Measurements from ENCODE around the gene BICD1. TPM values are rescaled to one million over a fixed set of nuclear protein-coding genes. Genes with fewer than 3 reads are reported as not detected.
"Not testable (repeated sequence)": the region's sequence is repeated elsewhere in the genome, so short reads cannot be mapped to it uniquely, and the experiment has no call there.

BICD1 gene
- total RNA-seq, 2 experiments from 2014 or later: 14.4 to 16.4 TPM

- H3K4me1 Mint-ChIP-seq (ENCODE audit: low read depth): peaks cover 2% of the 10 kb centered on the region
- CTCF ChIA-PET: no interaction called here
- H3K27ac Mint-ChIP-seq: no peak overlapping the region
- H3K36me3 Mint-ChIP-seq (ENCODE audit: low read depth): peaks cover 2% of the 10 kb centered on the region
- no peaks in the 10 kb centered on the region for H3K9me3 Mint-ChIP-seq
- H3K27me3 Mint-ChIP-seq (ENCODE audit: low read depth): no peaks in the 10 kb centered on the region
- H3K4me3 Mint-ChIP-seq: no peak overlapping the region
- intact Hi-C loops (cut with micrococcal nuclease): no loop called here
- DNase-seq: no peak
Measured at GRCh38 chr12:32208355-32208754, 101.7 kb downstream of the BICD1 start.

- Mint-ChIP-seq H3K27ac (no peak overlapping the region), H3K4me3 (no peak overlapping the region), H3K27me3 (ENCODE audit: low read depth) (no peaks in the 10 kb centered on the region), H3K9me3 (no peaks in the 10 kb centered on the region), H3K36me3 (ENCODE audit: low read depth) (peaks cover 5% of the 10 kb centered on the region), H3K4me1 (ENCODE audit: low read depth) (peaks cover 2% of the 10 kb centered on the region)
- intact Hi-C loops (cut with micrococcal nuclease): no loop called here
- CTCF ChIA-PET: interaction anchor here (0.6 to 1.3 kb wide), 2 partner anchors 23 to 151 kb away, joined by 4 to 5 read pairs; no protein-coding TSS in a partner anchor
- no peak for DNase-seq
Measured at GRCh38 chr12:32211066-32211899, 104.6 kb downstream of the BICD1 start.

GRCh38 chr12:32211900-32212156 is 105.2 kb downstream of the BICD1 start:
- CTCF ChIA-PET: no interaction called here
- intact Hi-C loops (cut with micrococcal nuclease): no loop called here
- Mint-ChIP-seq H3K36me3 (ENCODE audit: low read depth) (peaks cover 10% of the 10 kb centered on the region), H3K27ac (no peak overlapping the region), H3K4me3 (no peak overlapping the region), H3K9me3 (no peaks in the 10 kb centered on the region), H3K4me1 (ENCODE audit: low read depth) (peaks cover 2% of the 10 kb centered on the region), H3K27me3 (ENCODE audit: low read depth) (no peaks in the 10 kb centered on the region)
- no peak for DNase-seq

GRCh38 chr12:32214723-32215122 is 108.1 kb downstream of the BICD1 start:
- Mint-ChIP-seq H3K27me3 (ENCODE audit: low read depth) (no peaks in the 10 kb centered on the region), H3K36me3 (ENCODE audit: low read depth) (peaks cover 28% of the 10 kb centered on the region), H3K27ac (no peak overlapping the region), H3K4me1 (ENCODE audit: low read depth) (peaks cover 3% of the 10 kb centered on the region), H3K9me3 (no peaks in the 10 kb centered on the region), H3K4me3 (no peak overlapping the region)
- CTCF ChIA-PET: no interaction called here
- no peak for DNase-seq
- intact Hi-C loops (cut with micrococcal nuclease): loop anchor here (5.0 kb wide), 1 partner anchor 32 kb away; no protein-coding TSS in a partner anchor

- no peak for DNase-seq
- peaks cover 3% of the 10 kb centered on the region for H3K4me1 Mint-ChIP-seq (ENCODE audit: low read depth)
- intact Hi-C loops (cut with micrococcal nuclease): loop anchor here (5.0 kb wide), 1 partner anchor 35 kb away; no protein-coding TSS in a partner anchor
- H3K9me3 Mint-ChIP-seq: no peaks in the 10 kb centered on the region
- H3K4me3 Mint-ChIP-seq: no peak overlapping the region
- no peaks in the 10 kb centered on the region for H3K27me3 Mint-ChIP-seq (ENCODE audit: low read depth)
- peaks cover 29% of the 10 kb centered on the region for H3K36me3 Mint-ChIP-seq (ENCODE audit: low read depth)
- CTCF ChIA-PET: interaction anchor here (0.6 kb wide), 1 partner anchor 41 kb away, joined by 4 read pairs; no protein-coding TSS in a partner anchor
- no peak overlapping the region for H3K27ac Mint-ChIP-seq
Measured at GRCh38 chr12:32217354-32218310, 111.0 kb downstream of the BICD1 start.

- DNase-seq: no peak
- no peaks in the 10 kb centered on the region for H3K27me3 Mint-ChIP-seq (ENCODE audit: low read depth)
- CTCF ChIA-PET: interaction anchor here (0.6 to 1.0 kb wide), 2 partner anchors 40 to 88 kb away, joined by 3 read pairs; no protein-coding TSS in a partner anchor
- H3K4me1 Mint-ChIP-seq (ENCODE audit: low read depth): no peaks in the 10 kb centered on the region
- no peak overlapping the region for H3K4me3 Mint-ChIP-seq
- intact Hi-C loops (cut with micrococcal nuclease): no loop called here
- H3K27ac Mint-ChIP-seq: no peak overlapping the region
- H3K36me3 Mint-ChIP-seq (ENCODE audit: low read depth): peaks cover 6% of the 10 kb centered on the region
- H3K9me3 Mint-ChIP-seq: no peaks in the 10 kb centered on the region
Measured at GRCh38 chr12:32223941-32224340, 117.3 kb downstream of the BICD1 start.

- Mint-ChIP-seq H3K4me1 (ENCODE audit: low read depth) (no peaks in the 10 kb centered on the region), H3K27me3 (ENCODE audit: low read depth) (no peaks in the 10 kb centered on the region)
- CTCF ChIA-PET: no interaction called here
Measured at GRCh38 chr12:32226768-32227167, 120.1 kb downstream of the BICD1 start.

GRCh38 chr12:32229971-32230612 is 123.4 kb downstream of the BICD1 start:
- DNase-seq: no peak
- no peaks in the 10 kb centered on the region for H3K36me3 Mint-ChIP-seq (ENCODE audit: low read depth)
- intact Hi-C loops (cut with micrococcal nuclease): no loop called here
- H3K9me3 Mint-ChIP-seq: no peaks in the 10 kb centered on the region
- no peaks in the 10 kb centered on the region for H3K4me1 Mint-ChIP-seq (ENCODE audit: low read depth)
- CTCF ChIA-PET: no interaction called here
- no peaks in the 10 kb centered on the region for H3K27me3 Mint-ChIP-seq (ENCODE audit: low read depth)
- H3K27ac Mint-ChIP-seq: no peak overlapping the region
- no peak overlapping the region for H3K4me3 Mint-ChIP-seq

More at GRCh38 chr12:32226768-32227167, 120.1 kb downstream of the BICD1 start:
- no peaks in the 10 kb centered on the region for H3K9me3 Mint-ChIP-seq
- no peak overlapping the region for H3K4me3 Mint-ChIP-seq
- peaks cover 3% of the 10 kb centered on the region for H3K36me3 Mint-ChIP-seq (ENCODE audit: low read depth)
- intact Hi-C loops (cut with micrococcal nuclease): no loop called here
- DNase-seq: no peak
- H3K27ac Mint-ChIP-seq: no peak overlapping the region

GRCh38 chr12:32230613-32230993 is 124.0 kb downstream of the BICD1 start:
- intact Hi-C loops (cut with micrococcal nuclease): no loop called here
- DNase-seq: no peak
- H3K9me3 Mint-ChIP-seq: no peaks in the 10 kb centered on the region
- H3K4me3 Mint-ChIP-seq: no peak overlapping the region
- no peaks in the 10 kb centered on the region for H3K27me3 Mint-ChIP-seq (ENCODE audit: low read depth)
- no peak overlapping the region for H3K27ac Mint-ChIP-seq
- H3K36me3 Mint-ChIP-seq (ENCODE audit: low read depth): no peaks in the 10 kb centered on the region
- H3K4me1 Mint-ChIP-seq (ENCODE audit: low read depth): no peaks in the 10 kb centered on the region
- CTCF ChIA-PET: no interaction called here

GRCh38 chr12:32231361-32231760 is 124.7 kb downstream of the BICD1 start:
- H3K4me1 Mint-ChIP-seq (ENCODE audit: low read depth); intact Hi-C loops (cut with micrococcal nuclease); H3K4me3 Mint-ChIP-seq: not testable (repeated sequence)

GRCh38 chr12:32233568-32233967 is 126.9 kb downstream of the BICD1 start:
- H3K4me1 Mint-ChIP-seq (ENCODE audit: low read depth): no peaks in the 10 kb centered on the region
- H3K27me3 Mint-ChIP-seq (ENCODE audit: low read depth): no peaks in the 10 kb centered on the region
- CTCF ChIA-PET: no interaction called here
- H3K4me3 Mint-ChIP-seq: no peak overlapping the region
- intact Hi-C loops (cut with micrococcal nuclease): no loop called here
- no peak for DNase-seq
- H3K9me3 Mint-ChIP-seq: no peaks in the 10 kb centered on the region
- H3K36me3 Mint-ChIP-seq (ENCODE audit: low read depth): peaks cover 15% of the 10 kb centered on the region
- no peak overlapping the region for H3K27ac Mint-ChIP-seq

More at GRCh38 chr12:32231361-32231760, 124.7 kb downstream of the BICD1 start:
- H3K27ac Mint-ChIP-seq; H3K36me3 Mint-ChIP-seq (ENCODE audit: low read depth); CTCF ChIA-PET; H3K27me3 Mint-ChIP-seq (ENCODE audit: low read depth); DNase-seq; H3K9me3 Mint-ChIP-seq: not testable (repeated sequence)

GRCh38 chr12:32235251-32235650 is 128.6 kb downstream of the BICD1 start:
- CTCF ChIA-PET: no interaction called here
- Mint-ChIP-seq H3K9me3 (no peaks in the 10 kb centered on the region), H3K27ac (no peak overlapping the region), H3K36me3 (ENCODE audit: low read depth) (peaks cover 15% of the 10 kb centered on the region), H3K27me3 (ENCODE audit: low read depth) (no peaks in the 10 kb centered on the region), H3K4me3 (no peak overlapping the region), H3K4me1 (ENCODE audit: low read depth) (no peaks in the 10 kb centered on the region)
- DNase-seq: no peak
- intact Hi-C loops (cut with micrococcal nuclease): no loop called here

Data from activated naive CD4-positive, alpha-beta T cell treated with anti-CD3 and anti-CD28 coated beads for 36 hours (primary cell).